GM12878 (cell line): ENCODE measurements around the gene NPEPPS. TPM values are rescaled to one million over a fixed set of nuclear protein-coding genes. Genes with fewer than 3 reads are reported as not detected.

Experiments used
- ATF7 ChIP-seq: fragments of 450-650 bp; IDR thresholded peaks from 2 replicates; pipeline ENCODE4 v1.6.1; 2016; ENCODE audit warnings: low read depth, mild to moderate bottlenecking
- CBX5 ChIP-seq: sonication (generic); IDR thresholded peaks from 2 replicates; pipeline ENCODE4 v1.6.1; 2016; ENCODE audit warnings: low read depth, moderate library complexity, mild to moderate bottlenecking, inconsistent platforms
- CEBPB ChIP-seq, 2 experiments: fragments of 150-350 bp in 1 of 2; IDR thresholded peaks; 2 replicates each; pipeline ENCODE4 v1.6.1; 2012 to 2014; ENCODE audit warnings: low read depth in 2 of 2, low read length in 2 of 2, borderline replicate concordance in 1 of 2, inconsistent platforms in 1 of 2
- CHD4 ChIP-seq: fragments of 200-600 bp; sonication (generic); IDR thresholded peaks from 2 replicates; pipeline ENCODE4 v1.6.1; 2016; ENCODE audit warnings: mild to moderate bottlenecking
- CREM ChIP-seq: IDR thresholded peaks from 2 replicates; pipeline ENCODE4 v1.6.1; 2014; ENCODE audit warnings: antibody characterized with exemption, low read depth
- FOS ChIP-seq: IDR thresholded peaks from 3 replicates; pipeline ENCODE4 v1.6.1; 2011; ENCODE audit warnings: borderline replicate concordance; ENCODE audit not compliant: insufficient read length; ENCODE audit errors: extremely low read depth
- FOXM1 ChIP-seq: IDR thresholded peaks from 2 replicates; pipeline ENCODE4 v1.6.1; 2012; ENCODE audit warnings: low read depth, mild to moderate bottlenecking, inconsistent platforms, low read length, moderate library complexity
- GATAD2B ChIP-seq: fragments of 450-650 bp; conservative IDR thresholded peaks from 2 replicates; pipeline ENCODE4 v1.6.1; 2017; ENCODE audit warnings: low read depth, mild to moderate bottlenecking, moderate library complexity
- HDGF ChIP-seq: fragments of 450-650 bp; IDR thresholded peaks from 2 replicates; pipeline ENCODE4 v1.6.1; 2016; ENCODE audit warnings: antibody characterized with exemption
- KAT2A ChIP-seq: conservative IDR thresholded peaks from 2 replicates; pipeline ENCODE4 v1.6.1; 2011; ENCODE audit warnings: low read depth, low read length; ENCODE audit not compliant: control insufficient read depth
- KLF5 ChIP-seq: fragments of 450-650 bp; IDR thresholded peaks from 2 replicates; pipeline ENCODE4 v1.6.1; 2014; ENCODE audit warnings: mild to moderate bottlenecking; ENCODE audit not compliant: partially characterized antibody
- MXI1 ChIP-seq: fragments of 150-350 bp; IDR thresholded peaks from 2 replicates; pipeline ENCODE4 v1.6.1; 2011; ENCODE audit warnings: low read depth, mild to moderate bottlenecking, inconsistent platforms, low read length, improper control_type of control experiment
- NFYA ChIP-seq: IDR thresholded peaks from 2 replicates; pipeline ENCODE4 v1.6.1; 2011; ENCODE audit warnings: low read depth, mild to moderate bottlenecking, low read length, improper control_type of control experiment, borderline replicate concordance
- NR2C2 ChIP-seq: IDR thresholded peaks from 2 replicates; pipeline ENCODE4 v1.6.1; 2011; ENCODE audit warnings: borderline replicate concordance, low read depth; ENCODE audit not compliant: control insufficient read depth, insufficient read length
- PML ChIP-seq: IDR thresholded peaks from 2 replicates; pipeline ENCODE4 v1.6.1; 2012; ENCODE audit warnings: low read length, inconsistent platforms
- SP1 ChIP-seq: IDR thresholded peaks from one replicate; pipeline ENCODE4 v1.6.1; 2011; ENCODE audit warnings: low read depth, low read length
- SREBF2 ChIP-seq: IDR thresholded peaks from 2 replicates; pipeline ENCODE4 v1.6.1; 2012; ENCODE audit warnings: mild to moderate bottlenecking, low read length
- TCF12 ChIP-seq: IDR thresholded peaks from 2 replicates; pipeline ENCODE4 v1.6.1; 2011; ENCODE audit warnings: low read depth, mild to moderate bottlenecking, low read length
- YBX1 ChIP-seq: fragments of 450-650 bp; IDR thresholded peaks from 2 replicates; pipeline ENCODE4 v1.6.1; 2016; ENCODE audit warnings: antibody characterized with exemption
- ZNF207 ChIP-seq: fragments of 450-650 bp; IDR thresholded peaks from 2 replicates; pipeline ENCODE4 v1.6.1; 2014; ENCODE audit warnings: antibody characterized with exemption, mild to moderate bottlenecking, borderline replicate concordance
- ZNF217 ChIP-seq: fragments of 450-650 bp; IDR thresholded peaks from 2 replicates; pipeline ENCODE4 v1.6.1; 2017; ENCODE audit warnings: antibody characterized with exemption, mild to moderate bottlenecking
- ZNF384 ChIP-seq: IDR thresholded peaks from 2 replicates; pipeline ENCODE4 v1.6.1; 2012; ENCODE audit warnings: low read depth, mild to moderate bottlenecking, low read length, improper control_type of control experiment, borderline replicate concordance
- polyA plus RNA-seq, 11 experiments: library from polyadenylated mRNA; depleted of rRNA in 4 of 11; unstranded in 6 of 11; stranded (reverse) in 5 of 11; fragments of >200 nt; fragmentation: Nextera tagmentation in 4 of 11; fragmentation: Illumina TruSeq in 1 of 11; extraction: Ambion mirVana in 4 of 11; extraction: Trizol in 1 of 11; gene quantifications; 1 replicate in 1 of 11; 2 replicates in 10 of 11; pipeline versions ENCODE4 v1.2.1 to v1.2.3, GENCODE V29; 2011 to 2016; ENCODE audit warnings: inconsistent platforms in 2 of 11, missing spikeins in 2 of 11, low read depth in 1 of 11
- total RNA-seq, 4 experiments: library from RNA; depleted of rRNA in 3 of 4; stranded (reverse); fragments of >200 nt in 3 of 4; fragmentation: Illumina TruSeq in 1 of 4; extraction: Trizol in 1 of 4; gene quantifications; 2 replicates each; pipeline versions ENCODE4 v1.2.1 to v1.2.3, GENCODE V29; 2013 to 2021
- TF ChIP-seq, protein P1 (sequence below): fragments of 450-650 bp; IDR thresholded peaks from 2 replicates; pipeline ENCODE4 v1.6.1; 2016; ENCODE audit warnings: mild to moderate bottlenecking
- TF ChIP-seq, protein P2 (sequence below): fragments of 450-650 bp; IDR thresholded peaks from 2 replicates; pipeline ENCODE4 v1.6.1; 2018; ENCODE audit warnings: borderline replicate concordance, mild to moderate bottlenecking; ENCODE audit not compliant: partially characterized antibody
- TF ChIP-seq, protein P3 (sequence below): fragments of 450-650 bp; IDR thresholded peaks from 2 replicates; pipeline ENCODE4 v1.6.1; 2016; ENCODE audit warnings: mild to moderate bottlenecking
- TF ChIP-seq, protein P4 (sequence below): IDR thresholded peaks from 2 replicates; pipeline ENCODE4 v1.6.1; 2012; ENCODE audit warnings: low read depth, low read length, improper control_type of control experiment

The NPEPPS gene
- total and polyA plus RNA-seq, 10 of the 15 experiments (the other 5 are each of a cell fraction or from before 2014, with no cell fraction given) = 25.8 to 214 (median 64.6) TPM

DNA sequence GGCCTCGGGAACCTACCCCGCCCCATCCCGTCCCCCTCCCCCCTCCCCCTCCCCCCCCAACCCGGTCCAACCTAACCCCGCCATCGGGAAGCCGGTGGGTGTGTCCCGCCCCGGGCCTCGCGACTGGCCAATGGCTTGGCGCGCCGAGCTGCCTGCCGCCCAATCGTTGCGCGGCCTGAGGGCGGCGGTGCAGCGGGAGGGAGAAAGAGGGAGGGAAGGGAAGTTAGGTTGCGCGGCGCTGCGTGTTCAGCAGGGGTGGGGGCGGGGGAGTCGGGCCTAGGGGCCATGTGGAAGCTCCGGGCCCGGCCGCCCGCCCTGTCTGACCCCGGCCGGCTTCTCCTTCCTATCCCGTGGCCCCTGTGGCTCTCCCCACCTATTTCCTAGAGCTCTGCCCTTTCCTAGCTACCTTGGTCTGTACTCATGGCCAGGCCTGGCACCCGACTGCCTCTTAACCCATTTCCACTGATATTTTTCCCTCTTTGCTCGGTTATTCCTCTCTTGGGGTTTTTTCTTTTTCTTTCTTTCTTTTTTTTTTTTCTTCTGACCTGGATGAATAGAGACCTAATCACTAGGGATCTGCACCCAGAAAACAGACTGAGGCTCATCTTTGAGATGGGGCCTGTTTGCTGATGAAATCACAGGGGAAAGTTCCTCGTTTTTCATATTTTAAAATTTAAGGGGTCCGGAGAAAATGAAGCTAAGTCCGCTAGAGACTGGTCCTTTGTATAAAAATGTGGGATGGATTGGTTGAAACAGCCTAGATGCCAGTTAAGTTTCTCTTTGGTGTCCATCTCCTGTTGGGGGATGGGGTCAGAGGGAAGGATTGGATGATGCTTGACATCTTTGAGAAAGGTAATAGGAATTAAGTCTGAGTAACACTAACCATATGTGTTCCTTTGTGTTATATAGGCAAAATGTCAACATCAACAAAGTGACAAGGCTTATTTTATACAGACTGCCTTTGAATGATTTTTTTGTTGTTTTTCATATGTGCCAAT is 119.9 kb downstream of the NPEPPS start (continued):
- TF ChIP-seq, protein P1, sequence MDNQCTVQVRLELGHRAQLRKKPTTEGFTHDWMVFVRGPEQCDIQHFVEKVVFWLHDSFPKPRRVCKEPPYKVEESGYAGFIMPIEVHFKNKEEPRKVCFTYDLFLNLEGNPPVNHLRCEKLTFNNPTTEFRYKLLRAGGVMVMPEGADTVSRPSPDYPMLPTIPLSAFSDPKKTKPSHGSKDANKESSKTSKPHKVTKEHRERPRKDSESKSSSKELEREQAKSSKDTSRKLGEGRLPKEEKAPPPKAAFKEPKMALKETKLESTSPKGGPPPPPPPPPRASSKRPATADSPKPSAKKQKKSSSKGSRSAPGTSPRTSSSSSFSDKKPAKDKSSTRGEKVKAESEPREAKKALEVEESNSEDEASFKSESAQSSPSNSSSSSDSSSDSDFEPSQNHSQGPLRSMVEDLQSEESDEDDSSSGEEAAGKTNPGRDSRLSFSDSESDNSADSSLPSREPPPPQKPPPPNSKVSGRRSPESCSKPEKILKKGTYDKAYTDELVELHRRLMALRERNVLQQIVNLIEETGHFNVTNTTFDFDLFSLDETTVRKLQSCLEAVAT = peak; percentile 18; the same call in 1 of the 2 replicates
- peak; percentile 53; the same call in 1 of the 2 replicates for TF ChIP-seq CREM
- TF ChIP-seq ZNF217 = no peak
- TF ChIP-seq NFYA = no peak
- TF ChIP-seq KLF5 = no peak
- TF ChIP-seq YBX1 = no peak
- no peak for TF ChIP-seq CHD4
- peak; percentile 94 for TF ChIP-seq SP1
- no peak for TF ChIP-seq CEBPB (IDR thresholded peaks at IDR 0.05; ENCODE audit: borderline replicate concordance in 1 of 2, low read depth in 2 of 2, low read length in 2 of 2)
- TF ChIP-seq, protein P2, sequence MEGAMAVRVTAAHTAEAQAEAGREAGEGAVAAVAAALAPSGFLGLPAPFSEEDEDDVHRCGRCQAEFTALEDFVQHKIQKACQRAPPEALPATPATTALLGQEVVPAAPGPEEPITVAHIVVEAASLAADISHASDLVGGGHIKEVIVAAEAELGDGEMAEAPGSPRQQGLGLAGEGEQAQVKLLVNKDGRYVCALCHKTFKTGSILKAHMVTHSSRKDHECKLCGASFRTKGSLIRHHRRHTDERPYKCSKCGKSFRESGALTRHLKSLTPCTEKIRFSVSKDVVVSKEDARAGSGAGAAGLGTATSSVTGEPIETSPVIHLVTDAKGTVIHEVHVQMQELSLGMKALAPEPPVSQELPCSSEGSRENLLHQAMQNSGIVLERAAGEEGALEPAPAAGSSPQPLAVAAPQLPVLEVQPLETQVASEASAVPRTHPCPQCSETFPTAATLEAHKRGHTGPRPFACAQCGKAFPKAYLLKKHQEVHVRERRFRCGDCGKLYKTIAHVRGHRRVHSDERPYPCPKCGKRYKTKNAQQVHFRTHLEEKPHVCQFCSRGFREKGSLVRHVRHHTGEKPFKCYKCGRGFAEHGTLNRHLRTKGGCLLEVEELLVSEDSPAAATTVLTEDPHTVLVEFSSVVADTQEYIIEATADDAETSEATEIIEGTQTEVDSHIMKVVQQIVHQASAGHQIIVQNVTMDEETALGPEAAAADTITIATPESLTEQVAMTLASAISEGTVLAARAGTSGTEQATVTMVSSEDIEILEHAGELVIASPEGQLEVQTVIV = no peak
- TF ChIP-seq, protein P3, sequence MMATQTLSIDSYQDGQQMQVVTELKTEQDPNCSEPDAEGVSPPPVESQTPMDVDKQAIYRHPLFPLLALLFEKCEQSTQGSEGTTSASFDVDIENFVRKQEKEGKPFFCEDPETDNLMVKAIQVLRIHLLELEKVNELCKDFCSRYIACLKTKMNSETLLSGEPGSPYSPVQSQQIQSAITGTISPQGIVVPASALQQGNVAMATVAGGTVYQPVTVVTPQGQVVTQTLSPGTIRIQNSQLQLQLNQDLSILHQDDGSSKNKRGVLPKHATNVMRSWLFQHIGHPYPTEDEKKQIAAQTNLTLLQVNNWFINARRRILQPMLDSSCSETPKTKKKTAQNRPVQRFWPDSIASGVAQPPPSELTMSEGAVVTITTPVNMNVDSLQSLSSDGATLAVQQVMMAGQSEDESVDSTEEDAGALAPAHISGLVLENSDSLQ = no peak
- TF ChIP-seq ATF7 = no peak
- TF ChIP-seq NR2C2 = no peak
- TF ChIP-seq FOS = peak; percentile 57
- TF ChIP-seq GATAD2B = no peak
- no peak for TF ChIP-seq TCF12
- TF ChIP-seq PML = no peak
- no peak for TF ChIP-seq ZNF384
- no peak for TF ChIP-seq CBX5
- no peak for TF ChIP-seq SREBF2
- TF ChIP-seq MXI1 = peak; percentile 88
- TF ChIP-seq KAT2A = no peak
- TF ChIP-seq, protein P4, sequence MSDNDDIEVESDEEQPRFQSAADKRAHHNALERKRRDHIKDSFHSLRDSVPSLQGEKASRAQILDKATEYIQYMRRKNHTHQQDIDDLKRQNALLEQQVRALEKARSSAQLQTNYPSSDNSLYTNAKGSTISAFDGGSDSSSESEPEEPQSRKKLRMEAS = peak; percentile 82
- no peak for TF ChIP-seq ZNF207
- TF ChIP-seq HDGF = peak; percentile 70; the same call in 1 of the 2 replicates
- TF ChIP-seq FOXM1 = no peak
